Stimulated activated CD8-positive, alpha-beta memory T cell treated with anti-CD3 and anti-CD28 coated beads, Interleukin-15, amount 100 ng/mL, for 1 hour (primary cell): ENCODE data around the gene C9.
"Not testable (repeated sequence)": the region's sequence is repeated elsewhere in the genome, so short reads cannot be mapped to it uniquely, and the experiment has no call there.

Source experiments
- DNase-seq: peaks from one replicate; pipeline ENCODE4 v3.0.0-alpha.2; 2020; ENCODE audit warnings: low read depth

The C9 gene

GRCh38 chr5:39364367-39364766 lies at the start of gene C9:
C9 (minus strand) TSS chr5:39364495; CDS start chr5:39364464, 31 bp downstream.
- no peak for DNase-seq

- no peak for DNase-seq
Observed at GRCh38 chr5:39413771-39414170, 49.5 kb upstream of the C9 start.

GRCh38 chr5:39412721-39413394 lies 48.6 kb upstream of the C9 start:
- no peak for DNase-seq

GRCh38 chr5:39411985-39412384 lies 47.7 kb upstream of the C9 start:
- no peak for DNase-seq

GRCh38 chr5:39411061-39411460 lies 46.8 kb upstream of the C9 start:
- no peak for DNase-seq

GRCh38 chr5:39409033-39409432 lies 44.7 kb upstream of the C9 start:
- DNase-seq: no peak

- DNase-seq: no peak
Observed at GRCh38 chr5:39405083-39405843, 41.0 kb upstream of the C9 start.

GRCh38 chr5:39403761-39404160 lies 39.5 kb upstream of the C9 start:
- DNase-seq: not testable (repeated sequence)

- DNase-seq: not testable (repeated sequence)
Observed at GRCh38 chr5:39402140-39402539, 37.8 kb upstream of the C9 start.

- DNase-seq: no peak
Observed at GRCh38 chr5:39400713-39401578, 36.7 kb upstream of the C9 start.

- no peak for DNase-seq
Observed at GRCh38 chr5:39399135-39400036, 35.1 kb upstream of the C9 start.

GRCh38 chr5:39396843-39397242 lies 32.5 kb upstream of the C9 start:
- DNase-seq: no peak

GRCh38 chr5:39395521-39395920 lies 31.2 kb upstream of the C9 start:
- no peak for DNase-seq

GRCh38 chr5:39394946-39395345 lies 30.7 kb upstream of the C9 start:
- no peak for DNase-seq

GRCh38 chr5:39390945-39391344 lies 26.6 kb upstream of the C9 start:
- DNase-seq: no peak

- DNase-seq: no peak
Observed at GRCh38 chr5:39387293-39387692, 23.0 kb upstream of the C9 start.

- no peak for DNase-seq
Observed at GRCh38 chr5:39384271-39384670, 20.0 kb upstream of the C9 start.

GRCh38 chr5:39381376-39381775 lies 17.1 kb upstream of the C9 start:
- DNase-seq: no peak

GRCh38 chr5:39379693-39380092 lies 15.4 kb upstream of the C9 start:
- DNase-seq: no peak

GRCh38 chr5:39377613-39378012 lies 13.3 kb upstream of the C9 start:
- no peak for DNase-seq

GRCh38 chr5:39376293-39376714 lies 12.0 kb upstream of the C9 start:
- no peak for DNase-seq

GRCh38 chr5:39373791-39374190 lies 9.5 kb upstream of the C9 start:
- DNase-seq: no peak
